HEK293 (cell line): Measurements from ENCODE around the gene HSCB.

Source experiments
- CTCF ChIA-PET: fragments of 350-600 bp; formaldehyde crosslinking; extraction: SDS; loops from one replicate; lab custom pipeline; 2021; ENCODE audit warnings: antibody characterized with exemption; lab: Yijun Ruan, JAX
- POLR2A ChIA-PET: fragments of 300-600 bp; formaldehyde crosslinking; extraction: SDS; loops from one replicate; lab custom pipeline; 2020; ENCODE audit warnings: antibody characterized with exemption, inconsistent platforms; lab: Yijun Ruan, JAX
- H3K27ac ChIP-seq: fragments of 200-500 bp; sonication (Bioruptor generic); 2 replicates; pipeline ENCODE4 v1.5.1; 2014; ENCODE audit warnings: low read depth, low read length, control low read depth, inconsistent platforms; ENCODE audit errors: extremely low read depth
- H3K36me3 ChIP-seq, 2 experiments: fragments of 200-500 bp in 1 of 2; sonication (Bioruptor generic) in 1 of 2; 1 replicate in 1 of 2; 2 replicates in 1 of 2; pipeline ENCODE4 v1.5.1; 2014 to 2017; ENCODE audit warnings: inconsistent platforms in 2 of 2, low read length in 2 of 2; ENCODE audit not compliant: control insufficient read depth in 2 of 2, insufficient read depth in 1 of 2
- H3K4me1 ChIP-seq: fragments of 200-500 bp; sonication (Bioruptor generic); 2 replicates; pipeline ENCODE4 v1.5.1; 2014; ENCODE audit warnings: mild to moderate bottlenecking, low read length, inconsistent platforms; ENCODE audit not compliant: control insufficient read depth, insufficient read depth
- H3K4me3 ChIP-seq: 2 replicates; pipeline ENCODE4 v1.5.1; 2011; ENCODE audit warnings: low read depth, mild to moderate bottlenecking, control low read depth, low read length, moderate library complexity
- H3K9me3 ChIP-seq: fragments of 200-500 bp; sonication (Bioruptor generic); 2 replicates; pipeline ENCODE4 v1.5.1; 2014; ENCODE audit warnings: low read depth, low read length, inconsistent platforms; ENCODE audit not compliant: control insufficient read depth, insufficient read depth
- BCL11B ChIP-seq: fragments of 450-650 bp; formaldehyde crosslinking; IDR thresholded peaks from 2 replicates; pipeline ENCODE4 v1.5.1; 2016; ENCODE audit warnings: low read depth, missing biosample characterization, missing genetic modification characterization
- GLIS2 ChIP-seq: fragments of 450-650 bp; formaldehyde crosslinking; IDR thresholded peaks from 2 replicates; pipeline ENCODE4 v1.5.1; 2016; ENCODE audit warnings: missing biosample characterization, missing genetic modification characterization
- IKZF3 ChIP-seq: fragments of 450-650 bp; IDR thresholded peaks from 2 replicates; pipeline ENCODE4 v1.5.0; 2018; ENCODE audit warnings: missing biosample characterization, mild to moderate bottlenecking, missing genetic modification characterization, moderate library complexity
- KLF16 ChIP-seq: fragments of 450-650 bp; formaldehyde crosslinking; IDR thresholded peaks from 2 replicates; pipeline ENCODE4 v1.5.1; 2017; ENCODE audit warnings: missing biosample characterization, missing genetic modification characterization
- KLF9 ChIP-seq: fragments of 450-650 bp; formaldehyde crosslinking; IDR thresholded peaks from 2 replicates; pipeline ENCODE4 v1.5.1; 2016; ENCODE audit warnings: missing biosample characterization, missing genetic modification characterization, low read depth
- MEIS1 ChIP-seq: sonication (generic); formaldehyde crosslinking; IDR thresholded peaks from 2 replicates; pipeline ENCODE4 v1.8.1; 2022; ENCODE audit warnings: missing genetic modification reagents, mild to moderate bottlenecking, borderline replicate concordance
- SP2 ChIP-seq: fragments of 450-650 bp; formaldehyde crosslinking; IDR thresholded peaks from 2 replicates; pipeline ENCODE4 v1.5.1; 2016; ENCODE audit warnings: missing biosample characterization, missing genetic modification characterization
- ZBTB1 ChIP-seq: fragments of 450-650 bp; formaldehyde crosslinking; IDR thresholded peaks from 2 replicates; pipeline ENCODE4 v1.5.1; 2016; ENCODE audit warnings: missing biosample characterization, missing genetic modification characterization
- ZFP69B ChIP-seq: fragments of 450-650 bp; formaldehyde crosslinking; IDR thresholded peaks from 2 replicates; pipeline ENCODE4 v1.5.1; 2016; ENCODE audit warnings: missing biosample characterization, missing genetic modification characterization
- ZNF133 ChIP-seq: fragments of 450-650 bp; formaldehyde crosslinking; IDR thresholded peaks from 2 replicates; pipeline ENCODE4 v1.5.1; 2016; ENCODE audit warnings: missing biosample characterization, missing genetic modification characterization
- ZNF169 ChIP-seq: fragments of 450-650 bp; formaldehyde crosslinking; IDR thresholded peaks from 2 replicates; pipeline ENCODE4 v1.5.1; 2016; ENCODE audit warnings: missing biosample characterization, missing genetic modification characterization
- ZNF221 ChIP-seq: fragments of 450-650 bp; formaldehyde crosslinking; IDR thresholded peaks from 2 replicates; pipeline ENCODE4 v1.5.1; 2017; ENCODE audit warnings: missing biosample characterization, missing genetic modification characterization, borderline replicate concordance
- ZNF248 ChIP-seq: fragments of 450-650 bp; formaldehyde crosslinking; IDR thresholded peaks from 2 replicates; pipeline ENCODE4 v1.5.1; 2017; ENCODE audit warnings: missing biosample characterization, missing genetic modification characterization
- ZNF292 ChIP-seq: fragments of 450-650 bp; formaldehyde crosslinking; IDR thresholded peaks from 2 replicates; pipeline ENCODE4 v1.5.1; 2016; ENCODE audit warnings: low read depth, missing biosample characterization, missing genetic modification characterization, borderline replicate concordance
- ZNF354C ChIP-seq: fragments of 450-650 bp; formaldehyde crosslinking; IDR thresholded peaks from 2 replicates; pipeline ENCODE4 v1.5.1; 2016; ENCODE audit warnings: missing biosample characterization, missing genetic modification characterization, low read depth, borderline replicate concordance
- ZNF394 ChIP-seq: fragments of 450-650 bp; formaldehyde crosslinking; IDR thresholded peaks from 2 replicates; pipeline ENCODE4 v1.5.1; 2016; ENCODE audit warnings: missing biosample characterization, missing genetic modification characterization, mild to moderate bottlenecking, moderate library complexity, borderline replicate concordance
- ZNF426 ChIP-seq: fragments of 450-650 bp; formaldehyde crosslinking; IDR thresholded peaks from 2 replicates; pipeline ENCODE4 v1.5.1; 2017; ENCODE audit warnings: missing biosample characterization, missing genetic modification characterization, mild to moderate bottlenecking, inconsistent platforms, moderate library complexity
- ZNF530 ChIP-seq: fragments of 450-650 bp; formaldehyde crosslinking; IDR thresholded peaks from 2 replicates; pipeline ENCODE4 v1.5.1; 2016; ENCODE audit warnings: low read depth, missing biosample characterization, missing genetic modification characterization
- ZNF560 ChIP-seq: fragments of 450-650 bp; formaldehyde crosslinking; IDR thresholded peaks from 2 replicates; pipeline ENCODE4 v1.5.1; 2017; ENCODE audit warnings: missing biosample characterization, missing genetic modification characterization, borderline replicate concordance
- ZNF571 ChIP-seq: fragments of 450-650 bp; formaldehyde crosslinking; IDR thresholded peaks from 2 replicates; pipeline ENCODE4 v1.5.0; 2017; ENCODE audit warnings: missing biosample characterization, missing genetic modification characterization
- ZNF677 ChIP-seq: fragments of 450-650 bp; IDR thresholded peaks from 2 replicates; pipeline ENCODE4 v1.5.0; 2018; ENCODE audit warnings: missing biosample characterization, mild to moderate bottlenecking, missing genetic modification characterization, moderate library complexity
- ZNF791 ChIP-seq: fragments of 450-650 bp; formaldehyde crosslinking; IDR thresholded peaks from 2 replicates; pipeline ENCODE4 v1.5.1; 2016; ENCODE audit warnings: missing biosample characterization, missing genetic modification characterization
- ZSCAN16 ChIP-seq: fragments of 450-650 bp; formaldehyde crosslinking; IDR thresholded peaks from 2 replicates; pipeline ENCODE4 v1.5.1; 2016; ENCODE audit warnings: missing biosample characterization, missing genetic modification characterization
- TF ChIP-seq, protein P1 (sequence below): sonication (generic); formaldehyde crosslinking; IDR thresholded peaks from 2 replicates; pipeline ENCODE4 v1.8.1; 2022; ENCODE audit warnings: mild to moderate bottlenecking, moderate library complexity, missing genetic modification reagents
- TF ChIP-seq, protein P2 (sequence below): fragments of 450-650 bp; formaldehyde crosslinking; IDR thresholded peaks from 2 replicates; pipeline ENCODE4 v1.5.1; 2017; ENCODE audit warnings: missing biosample characterization, mild to moderate bottlenecking, missing genetic modification characterization, moderate library complexity
- TF ChIP-seq, protein P3 (sequence below): fragments of 450-650 bp; formaldehyde crosslinking; IDR thresholded peaks from 2 replicates; pipeline ENCODE4 v1.5.1; 2017; ENCODE audit warnings: missing biosample characterization, missing genetic modification characterization
- TF ChIP-seq, protein P4 (sequence below): fragments of 450-650 bp; formaldehyde crosslinking; IDR thresholded peaks from 2 replicates; pipeline ENCODE4 v1.5.1; 2016; ENCODE audit warnings: missing biosample characterization, missing genetic modification characterization, low read depth
- TF ChIP-seq, protein P5 (sequence below): fragments of 450-650 bp; IDR thresholded peaks from 2 replicates; pipeline ENCODE4 v1.5.1; 2018; ENCODE audit warnings: missing biosample characterization, missing genetic modification characterization

HSCB gene

DNA sequence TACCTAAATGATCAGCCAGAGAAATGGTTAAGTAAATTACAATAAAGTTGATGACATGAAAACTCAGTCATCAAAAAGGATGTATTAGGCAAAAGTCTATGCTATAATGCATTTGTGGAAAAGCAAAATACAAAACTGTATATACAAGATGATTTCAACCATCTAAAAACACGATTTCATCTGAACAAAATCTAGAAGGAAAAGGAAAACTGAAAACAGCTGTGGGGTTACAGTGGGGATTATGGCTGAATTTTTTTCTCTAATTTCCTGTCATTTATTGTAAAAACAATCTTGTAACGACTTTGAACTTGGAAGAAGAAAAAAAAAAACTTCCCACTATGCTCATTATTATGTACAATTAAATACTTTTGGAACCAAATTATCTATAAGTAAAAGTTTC lies 30.5 kb upstream of the HSCB start:
- Histone ChIP-seq H3K4me1 (peaks cover 8% of the 10 kb centered on the region), H3K4me3 (no peak overlapping the region), H3K27ac (no peak overlapping the region), H3K36me3 (peaks cover 18 to 43% of the 10 kb centered on the region in 2 experiments; a peak in 2 of 3 replicates), H3K9me3 (no peaks in the 10 kb centered on the region)
- POLR2A ChIA-PET, result no interaction called here
- TF ChIP-seq ZNF221 (tag by site-specific recombination) (no peak), ZNF791 (tag by site-specific recombination) (no peak), ZNF354C (tag by site-specific recombination) (no peak), ZSCAN16 (no peak), ZNF677 (no peak), MEIS1 (no peak), ZNF571 (tag by site-specific recombination) (no peak), KLF9 (tag by site-specific recombination) (no peak)
- TF ChIP-seq, protein P1, sequence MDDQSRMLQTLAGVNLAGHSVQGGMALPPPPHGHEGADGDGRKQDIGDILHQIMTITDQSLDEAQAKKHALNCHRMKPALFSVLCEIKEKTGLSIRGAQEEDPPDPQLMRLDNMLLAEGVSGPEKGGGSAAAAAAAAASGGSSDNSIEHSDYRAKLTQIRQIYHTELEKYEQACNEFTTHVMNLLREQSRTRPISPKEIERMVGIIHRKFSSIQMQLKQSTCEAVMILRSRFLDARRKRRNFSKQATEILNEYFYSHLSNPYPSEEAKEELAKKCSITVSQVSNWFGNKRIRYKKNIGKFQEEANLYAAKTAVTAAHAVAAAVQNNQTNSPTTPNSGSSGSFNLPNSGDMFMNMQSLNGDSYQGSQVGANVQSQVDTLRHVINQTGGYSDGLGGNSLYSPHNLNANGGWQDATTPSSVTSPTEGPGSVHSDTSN (CRISPR knock-in tag), result no peak
- TF ChIP-seq, protein P2, sequence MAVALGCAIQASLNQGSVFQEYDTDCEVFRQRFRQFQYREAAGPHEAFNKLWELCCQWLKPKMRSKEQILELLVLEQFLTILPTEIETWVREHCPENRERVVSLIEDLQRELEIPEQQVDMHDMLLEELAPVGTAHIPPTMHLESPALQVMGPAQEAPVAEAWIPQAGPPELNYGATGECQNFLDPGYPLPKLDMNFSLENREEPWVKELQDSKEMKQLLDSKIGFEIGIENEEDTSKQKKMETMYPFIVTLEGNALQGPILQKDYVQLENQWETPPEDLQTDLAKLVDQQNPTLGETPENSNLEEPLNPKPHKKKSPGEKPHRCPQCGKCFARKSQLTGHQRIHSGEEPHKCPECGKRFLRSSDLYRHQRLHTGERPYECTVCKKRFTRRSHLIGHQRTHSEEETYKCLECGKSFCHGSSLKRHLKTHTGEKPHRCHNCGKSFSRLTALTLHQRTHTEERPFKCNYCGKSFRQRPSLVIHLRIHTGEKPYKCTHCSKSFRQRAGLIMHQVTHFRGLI (tag by site-specific recombination), result no peak
- CTCF ChIA-PET, result no interaction called here

DNA sequence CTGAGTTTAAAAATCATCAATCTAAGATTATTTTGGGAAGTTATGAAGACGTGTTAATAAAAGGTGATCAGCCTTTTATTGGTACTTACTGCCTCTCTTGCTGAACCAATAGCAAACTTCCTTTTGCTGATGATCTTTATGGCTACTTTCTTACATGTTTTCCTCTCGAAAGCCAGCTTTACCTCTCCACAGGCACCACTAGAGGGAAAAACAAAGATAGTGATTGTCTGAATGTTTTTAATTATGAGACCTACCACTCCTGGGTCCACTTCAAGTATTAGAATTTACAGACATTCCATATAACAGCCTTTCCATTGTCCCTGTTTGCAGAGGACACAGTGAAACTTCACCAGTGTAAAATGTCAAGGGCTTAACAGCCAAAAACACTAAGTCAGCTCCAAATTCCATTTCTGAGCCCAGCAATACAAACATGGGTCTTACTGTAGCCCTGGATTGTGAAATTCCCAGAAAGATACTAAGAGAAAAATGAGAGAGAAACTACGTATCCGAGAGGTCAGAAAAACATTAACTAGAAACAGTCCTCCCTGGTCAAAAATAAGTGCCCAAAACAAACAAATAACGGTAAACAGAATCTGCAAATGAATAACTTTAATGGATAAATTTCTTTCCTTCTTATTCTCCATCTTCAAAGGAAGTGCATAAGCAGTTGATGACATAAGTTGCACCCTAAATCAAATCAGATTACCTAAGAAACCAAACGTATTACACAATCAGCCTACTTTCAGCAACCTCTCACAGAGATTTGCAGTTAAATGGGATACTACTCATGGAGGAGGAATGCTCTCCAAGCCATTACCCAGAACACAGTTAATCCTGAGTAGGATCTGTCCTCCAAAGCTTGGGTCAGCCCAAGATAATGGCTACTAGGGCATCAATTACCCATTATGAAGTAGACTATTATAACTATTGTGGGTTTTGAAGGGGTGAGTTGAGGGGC lies 29.7 kb upstream of the HSCB start:
- Histone ChIP-seq H3K4me1 (peaks cover 8% of the 10 kb centered on the region), H3K27ac (no peak overlapping the region), H3K36me3 (peaks cover 17 to 43% of the 10 kb centered on the region in 2 experiments; a peak in 2 of 3 replicates), H3K9me3 (no peaks in the 10 kb centered on the region), H3K4me3 (no peak overlapping the region)
- POLR2A ChIA-PET, result no interaction called here
- CTCF ChIA-PET, result interaction anchor here (0.6 to 0.7 kb wide), 2 partner anchors 36 to 112 kb away, joined by 3 read pairs; no protein-coding TSS in a partner anchor
- TF ChIP-seq GLIS2, result no peak
- TF ChIP-seq BCL11B, result no peak
- peak; percentile 24; the same call in 1 of the 2 replicates for TF ChIP-seq ZNF394
- no peak for TF ChIP-seq ZNF169 (tag by site-specific recombination)
- no peak for TF ChIP-seq ZBTB1 (tag by site-specific recombination)
- TF ChIP-seq ZNF560, result no peak
- TF ChIP-seq, protein P3, sequence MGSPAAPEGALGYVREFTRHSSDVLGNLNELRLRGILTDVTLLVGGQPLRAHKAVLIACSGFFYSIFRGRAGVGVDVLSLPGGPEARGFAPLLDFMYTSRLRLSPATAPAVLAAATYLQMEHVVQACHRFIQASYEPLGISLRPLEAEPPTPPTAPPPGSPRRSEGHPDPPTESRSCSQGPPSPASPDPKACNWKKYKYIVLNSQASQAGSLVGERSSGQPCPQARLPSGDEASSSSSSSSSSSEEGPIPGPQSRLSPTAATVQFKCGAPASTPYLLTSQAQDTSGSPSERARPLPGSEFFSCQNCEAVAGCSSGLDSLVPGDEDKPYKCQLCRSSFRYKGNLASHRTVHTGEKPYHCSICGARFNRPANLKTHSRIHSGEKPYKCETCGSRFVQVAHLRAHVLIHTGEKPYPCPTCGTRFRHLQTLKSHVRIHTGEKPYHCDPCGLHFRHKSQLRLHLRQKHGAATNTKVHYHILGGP, result no peak
- TF ChIP-seq ZNF530, result no peak
- no peak for TF ChIP-seq ZNF292
- 0 out of 2 replicates have a peak, but pooled peaks have one; percentile 37 for TF ChIP-seq IKZF3
- TF ChIP-seq, protein P4, sequence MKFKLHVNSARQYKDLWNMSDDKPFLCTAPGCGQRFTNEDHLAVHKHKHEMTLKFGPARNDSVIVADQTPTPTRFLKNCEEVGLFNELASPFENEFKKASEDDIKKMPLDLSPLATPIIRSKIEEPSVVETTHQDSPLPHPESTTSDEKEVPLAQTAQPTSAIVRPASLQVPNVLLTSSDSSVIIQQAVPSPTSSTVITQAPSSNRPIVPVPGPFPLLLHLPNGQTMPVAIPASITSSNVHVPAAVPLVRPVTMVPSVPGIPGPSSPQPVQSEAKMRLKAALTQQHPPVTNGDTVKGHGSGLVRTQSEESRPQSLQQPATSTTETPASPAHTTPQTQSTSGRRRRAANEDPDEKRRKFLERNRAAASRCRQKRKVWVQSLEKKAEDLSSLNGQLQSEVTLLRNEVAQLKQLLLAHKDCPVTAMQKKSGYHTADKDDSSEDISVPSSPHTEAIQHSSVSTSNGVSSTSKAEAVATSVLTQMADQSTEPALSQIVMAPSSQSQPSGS (tag by site-specific recombination), result peak; percentile 50; the same call in 1 of the 2 replicates
- TF ChIP-seq ZNF133, result no peak
- peak; percentile 92 for TF ChIP-seq ZFP69B (tag by site-specific recombination)
- TF ChIP-seq ZNF426 (tag by site-specific recombination), result no peak
- TF ChIP-seq, protein P5, sequence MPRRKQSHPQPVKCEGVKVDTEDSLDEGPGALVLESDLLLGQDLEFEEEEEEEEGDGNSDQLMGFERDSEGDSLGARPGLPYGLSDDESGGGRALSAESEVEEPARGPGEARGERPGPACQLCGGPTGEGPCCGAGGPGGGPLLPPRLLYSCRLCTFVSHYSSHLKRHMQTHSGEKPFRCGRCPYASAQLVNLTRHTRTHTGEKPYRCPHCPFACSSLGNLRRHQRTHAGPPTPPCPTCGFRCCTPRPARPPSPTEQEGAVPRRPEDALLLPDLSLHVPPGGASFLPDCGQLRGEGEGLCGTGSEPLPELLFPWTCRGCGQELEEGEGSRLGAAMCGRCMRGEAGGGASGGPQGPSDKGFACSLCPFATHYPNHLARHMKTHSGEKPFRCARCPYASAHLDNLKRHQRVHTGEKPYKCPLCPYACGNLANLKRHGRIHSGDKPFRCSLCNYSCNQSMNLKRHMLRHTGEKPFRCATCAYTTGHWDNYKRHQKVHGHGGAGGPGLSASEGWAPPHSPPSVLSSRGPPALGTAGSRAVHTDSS (tag by site-specific recombination), result no peak
- peak; percentile 28 for TF ChIP-seq SP2 (tag by site-specific recombination)
- TF ChIP-seq ZNF248, result no peak
- TF ChIP-seq KLF16, result no peak
